ENCODE results near the gene NOG.

The NOG gene

DNA sequence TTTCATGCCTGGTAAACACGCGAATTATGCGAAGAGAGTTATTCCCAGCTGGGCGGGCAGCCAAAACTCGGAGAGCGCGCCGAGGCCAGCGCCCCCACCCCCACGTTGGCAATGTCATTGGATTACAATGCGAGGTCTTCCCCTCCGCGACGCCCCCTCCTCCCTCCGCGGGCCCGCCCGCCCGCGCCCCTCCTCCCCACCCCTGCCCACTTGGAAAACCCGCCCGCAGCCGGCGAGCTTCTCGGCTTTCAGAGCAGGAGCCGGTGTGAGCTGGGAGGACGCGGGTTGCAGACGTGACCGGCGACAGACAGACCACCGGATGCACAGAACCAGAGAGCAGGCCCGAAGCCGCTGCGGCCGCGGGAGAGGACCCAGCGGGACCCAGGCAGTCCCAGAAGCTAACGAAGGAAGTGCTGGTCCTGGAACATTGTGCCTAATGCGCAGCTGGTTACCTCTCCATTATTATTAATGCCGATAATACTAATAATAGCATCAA, 4.0 kb downstream of the NOG start:
- DNase-seq, result no peak

- DNase-seq, result no peak
Measured at GRCh38 chr17:56598466-56598865, 5.0 kb downstream of the NOG start.

DNA sequence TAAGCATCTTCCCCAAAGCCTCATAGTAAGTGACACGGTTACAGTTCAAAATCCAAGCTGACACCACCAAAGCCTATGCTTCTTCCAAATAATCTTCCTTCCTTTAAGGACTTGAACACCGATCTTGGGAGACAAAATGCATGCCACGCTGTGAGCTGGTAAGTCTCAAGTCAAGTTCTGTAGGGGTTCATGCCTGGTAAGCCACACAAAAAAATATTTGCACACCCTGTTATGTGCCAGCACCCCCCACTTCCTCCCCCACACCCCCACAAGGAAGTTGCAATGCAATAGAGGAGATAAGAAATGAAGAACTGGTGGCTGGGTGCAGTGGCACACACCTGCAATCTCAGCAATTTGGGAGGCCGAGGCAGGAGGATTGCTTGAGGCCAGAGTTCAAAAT, 5.6 kb downstream of the NOG start:
- DNase-seq, result no peak

- DNase-seq, result no peak
Measured at GRCh38 chr17:56599566-56599965, 6.1 kb downstream of the NOG start.

GRCh38 chr17:56600256-56600655, 6.8 kb downstream of the NOG start:
- no peak for DNase-seq

- no peak for DNase-seq
Measured at GRCh38 chr17:56601591-56601990, 8.1 kb downstream of the NOG start.

- no peak for DNase-seq
Measured at GRCh38 chr17:56602292-56603130, 9.0 kb downstream of the NOG start.

DNA sequence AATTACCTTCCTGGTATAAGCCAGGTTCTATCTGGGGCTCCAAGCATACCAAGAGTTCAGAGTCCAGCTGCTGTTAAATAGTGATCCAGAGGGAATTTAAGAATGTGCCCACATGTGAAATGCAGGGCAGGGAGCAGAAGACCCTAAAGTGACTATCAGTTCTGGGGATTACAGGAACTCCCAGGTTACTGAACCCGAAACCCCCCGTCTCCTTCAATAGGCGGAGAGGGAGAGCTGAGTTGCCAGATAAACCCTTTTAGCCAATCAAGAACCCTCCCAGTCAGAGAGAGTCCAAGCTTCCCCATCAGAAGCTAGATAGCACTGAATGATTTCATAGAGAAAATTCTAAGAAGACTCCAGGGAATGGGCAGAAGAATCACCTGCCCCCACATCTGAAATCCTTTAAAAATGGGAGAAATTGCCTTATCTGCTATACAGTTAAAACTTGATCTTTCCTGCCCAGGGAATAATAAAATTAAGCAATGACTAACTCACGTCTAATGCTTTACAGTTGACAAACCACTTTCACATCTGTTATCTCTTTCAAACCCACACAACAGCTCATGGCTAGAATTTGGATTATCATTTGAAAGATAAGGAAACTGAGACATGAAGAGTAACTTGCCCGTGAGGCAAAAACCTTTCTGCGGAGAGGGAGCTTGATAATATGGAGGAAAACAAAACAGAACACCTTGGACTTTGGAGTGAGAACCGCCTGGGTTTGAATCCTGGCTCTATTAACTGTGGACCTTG, 10.2 kb downstream of the NOG start:
- DNase-seq, result no peak

DNA sequence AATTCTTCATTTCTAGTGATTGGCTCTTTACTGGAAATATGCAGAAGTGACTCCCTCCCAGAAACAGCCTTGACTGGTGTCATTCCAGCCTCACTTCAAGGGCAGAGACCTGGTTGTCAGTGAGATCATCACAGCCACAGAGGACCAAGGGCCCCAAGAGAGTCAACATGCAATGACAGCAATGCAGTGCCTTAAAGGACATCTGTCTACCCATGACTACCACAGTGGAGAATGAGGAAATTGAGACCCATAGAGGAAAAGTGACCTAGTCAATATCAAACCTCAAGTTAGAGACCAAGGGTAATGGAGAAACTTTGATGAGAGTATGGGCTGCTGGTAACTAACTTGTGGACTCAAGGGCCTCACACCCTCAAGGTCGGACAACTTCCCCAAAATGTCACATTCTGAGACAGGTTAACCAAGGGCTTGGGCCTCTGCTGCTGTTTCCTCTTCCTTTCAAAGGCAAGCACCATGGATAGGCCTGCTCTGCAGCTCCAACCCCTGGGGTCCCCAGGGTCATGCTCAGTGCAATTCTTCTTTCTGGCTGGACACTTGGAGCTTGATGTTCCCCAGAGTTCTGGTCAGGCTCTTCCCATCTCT, 11.3 kb downstream of the NOG start:
- DNase-seq, result no peak

DNA sequence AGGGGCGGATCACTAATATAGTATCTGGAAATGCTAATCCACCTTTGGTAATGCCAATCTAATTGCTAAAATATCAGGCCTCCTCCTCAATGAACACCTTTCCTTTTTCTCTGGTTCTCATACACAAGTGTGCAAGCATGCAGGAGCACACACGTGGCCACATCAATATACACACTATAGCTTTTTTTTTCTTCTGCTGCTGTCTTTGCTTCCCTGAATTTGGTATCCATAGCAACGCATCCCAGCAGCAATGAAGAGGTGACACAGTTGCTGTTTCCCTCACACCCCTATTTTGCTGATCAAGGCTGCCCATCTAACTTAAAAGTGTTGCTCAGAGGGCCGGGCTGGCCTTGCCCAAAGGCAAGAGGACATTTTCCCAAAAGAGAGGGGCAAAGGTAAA, 15.4 kb downstream of the NOG start:
- no peak for DNase-seq

- DNase-seq, result no peak
Measured at GRCh38 chr17:56610321-56610720, 16.8 kb downstream of the NOG start.

DNA sequence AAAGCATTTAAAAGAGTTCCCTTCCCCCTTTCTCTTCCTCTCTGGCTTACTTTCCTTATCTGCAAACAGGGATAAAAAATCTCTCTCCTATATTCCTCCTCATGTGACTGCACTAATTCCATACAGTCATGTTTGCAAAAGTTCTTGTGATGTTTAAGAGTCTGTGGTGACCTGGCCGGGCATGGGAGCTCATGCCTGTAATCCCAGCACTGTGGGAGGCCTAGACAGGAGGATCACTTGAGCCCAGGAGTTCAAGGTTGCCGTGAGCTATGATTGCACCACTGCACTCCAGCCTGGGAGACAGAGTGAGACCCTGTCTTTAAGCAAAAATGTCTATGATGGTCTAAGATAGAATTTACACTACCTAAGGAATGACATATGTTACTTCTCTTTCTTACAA, 19.6 kb downstream of the NOG start:
- DNase-seq, result no peak

- no peak for DNase-seq
Measured at GRCh38 chr17:56614522-56614921, 21.0 kb downstream of the NOG start.

DNA sequence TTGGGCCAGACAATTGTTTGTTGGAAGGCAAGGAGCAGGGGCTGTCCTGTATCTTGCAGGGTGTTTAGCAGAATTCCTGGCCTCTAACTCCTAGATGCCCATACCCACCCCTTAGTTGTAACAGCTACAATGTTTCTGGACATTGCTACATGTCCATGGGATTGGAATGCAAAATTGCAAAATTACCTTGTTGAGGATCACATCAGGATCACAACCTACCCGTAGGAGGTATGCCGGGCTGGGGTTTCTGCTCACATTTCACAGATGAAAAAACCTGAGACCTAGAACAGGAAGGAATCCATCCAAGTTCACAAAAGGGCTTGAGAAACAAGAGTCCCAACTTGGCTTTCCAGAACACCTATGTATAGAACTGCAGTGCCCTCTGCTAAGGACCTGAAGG, 22.7 kb downstream of the NOG start:
- DNase-seq, result no peak

DNA sequence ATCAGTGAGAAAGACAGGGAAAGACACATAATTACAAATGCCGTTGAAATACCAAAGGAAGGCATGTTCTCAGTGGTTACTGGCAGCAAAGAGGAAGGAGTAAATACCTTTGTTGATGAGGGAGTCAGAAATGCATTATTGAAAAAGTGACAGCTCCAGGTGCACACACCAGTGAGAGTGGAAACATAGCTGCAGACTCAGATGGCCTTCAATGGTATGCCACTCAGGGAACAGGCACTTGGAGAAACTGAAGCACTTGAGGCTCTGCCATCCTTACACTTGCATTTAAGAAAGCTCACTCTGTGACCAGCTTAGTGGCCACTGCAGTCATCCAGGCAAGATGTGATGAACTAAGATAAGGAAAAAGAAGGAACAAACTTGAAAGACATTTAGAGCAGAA, 29.9 kb downstream of the NOG start:
- DNase-seq, result no peak

- no peak for DNase-seq
Measured at GRCh38 chr17:56624309-56624708, 30.8 kb downstream of the NOG start.

DNA sequence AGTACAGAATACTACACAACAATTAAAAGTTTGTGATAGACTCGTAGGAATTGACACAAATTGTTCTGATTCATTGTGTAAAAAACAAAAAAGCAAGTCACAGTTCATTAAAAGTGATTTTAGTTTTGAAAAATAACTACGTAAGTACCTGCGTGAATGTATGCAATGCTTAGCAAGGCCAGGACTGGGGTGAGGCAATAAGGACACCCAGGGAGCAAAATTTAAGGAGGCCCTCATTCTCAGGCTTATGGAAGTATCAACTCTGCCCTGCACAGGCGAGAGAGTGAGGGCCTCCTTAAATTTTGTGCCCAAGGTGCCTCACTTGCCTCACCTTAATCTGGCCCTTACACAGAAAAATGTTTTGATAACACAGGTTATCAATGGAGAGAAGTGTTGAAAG, 31.4 kb downstream of the NOG start:
- DNase-seq, result no peak

DNA sequence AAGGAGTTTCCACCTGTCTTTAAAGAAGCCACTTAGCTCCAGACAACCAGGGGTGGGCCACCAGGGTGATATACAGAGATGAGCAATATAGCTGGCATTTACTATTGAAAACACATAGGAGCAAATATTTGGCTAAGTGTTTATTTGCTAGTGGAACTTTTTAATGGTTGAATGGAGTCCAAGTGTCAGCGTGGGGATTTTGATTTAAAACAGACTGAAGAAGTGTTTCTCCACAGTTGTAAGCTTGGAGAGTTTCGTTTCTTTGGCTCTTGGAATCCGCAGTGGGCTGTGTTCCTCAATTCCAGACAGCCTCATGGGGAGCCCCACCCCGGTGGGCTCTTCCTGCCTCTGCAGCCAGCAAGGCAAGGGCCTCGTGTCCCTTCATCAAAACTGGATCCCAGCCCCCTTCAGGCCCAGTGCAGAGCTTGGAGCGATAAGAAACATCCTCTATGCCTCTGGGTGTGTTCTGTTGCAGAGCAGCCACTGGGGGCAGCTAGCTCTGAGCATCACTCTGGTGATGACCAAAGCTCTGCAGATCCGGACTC, 36.1 kb downstream of the NOG start:
- no peak for DNase-seq

- DNase-seq, result no peak
Measured at GRCh38 chr17:56630202-56630601, 36.7 kb downstream of the NOG start.

- no peak for DNase-seq
Measured at GRCh38 chr17:56633681-56634080, 40.2 kb downstream of the NOG start.

DNA sequence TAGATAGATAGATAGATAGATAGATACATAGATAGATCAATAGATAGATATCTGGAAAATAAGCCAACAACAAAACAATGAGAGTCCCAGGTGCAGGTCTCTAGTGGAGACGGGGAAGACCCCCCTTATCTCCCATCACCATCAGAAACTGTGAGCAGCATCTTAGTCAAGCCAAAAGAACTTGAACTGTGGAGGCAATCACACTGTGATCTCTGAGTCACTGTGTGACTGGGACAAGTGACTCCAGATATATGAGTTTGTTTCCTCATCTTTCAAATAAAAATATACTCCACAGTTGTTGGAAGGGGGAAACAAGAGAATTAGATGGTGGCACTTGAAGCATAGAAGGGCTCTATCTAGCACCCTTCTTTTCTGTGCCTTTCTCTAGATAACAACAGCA, 42.1 kb downstream of the NOG start:
- no peak for DNase-seq

- no peak for DNase-seq
Measured at GRCh38 chr17:56636265-56636664, 42.8 kb downstream of the NOG start.

GRCh38 chr17:56637254-56637653, 43.8 kb downstream of the NOG start:
- DNase-seq, result no peak
